ELR (cell line): ENCODE data around the gene PCGF5.
"Not testable (repeated sequence)": the region's sequence is repeated elsewhere in the genome, so short reads cannot be mapped to it uniquely, and the experiment has no call there.

Experiments used
- DNase-seq: peaks from one replicate; pipeline ENCODE4 v3.0.0-alpha.2; 2015; ENCODE audit warnings: low read depth

PCGF5 gene

DNA sequence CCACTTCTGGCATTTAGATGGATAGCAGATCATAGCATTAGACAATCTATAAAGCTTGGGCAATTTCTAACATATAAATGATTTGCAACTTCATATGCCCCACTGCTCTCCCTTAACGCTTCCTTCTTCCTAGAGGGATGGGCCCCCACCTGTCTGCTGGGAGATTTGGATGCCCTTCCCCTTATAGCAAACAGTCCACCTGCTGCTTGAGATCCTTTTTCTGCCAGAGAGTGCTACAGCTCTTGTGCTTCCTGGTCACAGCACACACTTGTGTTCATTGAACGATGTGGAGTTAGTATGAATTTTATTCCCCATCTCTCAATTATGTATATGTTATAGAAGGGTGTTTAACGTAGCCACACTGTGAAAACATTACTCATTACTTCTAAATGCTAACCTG, 10.4 kb upstream of the PCGF5 start:
- DNase-seq, result no peak

DNA sequence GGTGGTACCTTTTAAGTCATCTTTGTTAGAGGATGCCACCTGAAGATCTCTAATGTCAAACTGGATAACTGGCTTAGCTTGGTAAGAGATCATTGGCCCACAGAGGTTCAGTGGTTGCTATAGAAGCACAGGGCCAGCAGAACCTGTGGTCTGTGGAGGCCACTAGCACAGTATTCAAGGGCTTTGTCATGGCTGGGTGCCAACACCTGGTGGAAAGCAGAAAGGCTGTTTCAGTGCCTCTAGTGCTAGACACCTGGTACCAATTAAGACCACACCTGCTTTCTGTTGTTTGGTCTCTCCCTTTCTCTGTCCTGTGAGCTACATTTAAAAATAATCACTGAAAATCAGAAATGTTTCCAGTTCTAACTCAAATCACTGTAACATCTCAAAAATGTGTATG, 10.0 kb upstream of the PCGF5 start:
- no peak for DNase-seq

DNA sequence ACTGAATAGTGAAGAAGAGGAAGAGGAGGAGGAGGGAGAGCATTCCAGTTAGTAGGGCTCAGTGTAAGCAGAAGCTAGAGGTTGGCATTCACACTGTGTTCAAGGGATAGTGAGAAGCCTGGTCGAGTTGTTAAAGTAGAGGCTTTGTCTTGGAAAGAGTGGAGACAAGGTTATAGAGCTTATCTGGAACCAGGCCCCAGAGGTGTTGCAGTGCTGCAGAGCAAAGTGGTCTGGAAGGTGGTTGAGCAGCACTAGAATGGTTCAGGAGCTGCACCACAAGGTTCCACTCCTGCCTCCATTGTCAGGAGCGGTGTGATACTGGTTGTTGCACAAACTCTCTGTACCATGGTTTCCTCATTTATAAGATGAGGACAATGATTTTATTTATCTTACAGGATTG, 8.8 kb upstream of the PCGF5 start:
- no peak for DNase-seq

DNA sequence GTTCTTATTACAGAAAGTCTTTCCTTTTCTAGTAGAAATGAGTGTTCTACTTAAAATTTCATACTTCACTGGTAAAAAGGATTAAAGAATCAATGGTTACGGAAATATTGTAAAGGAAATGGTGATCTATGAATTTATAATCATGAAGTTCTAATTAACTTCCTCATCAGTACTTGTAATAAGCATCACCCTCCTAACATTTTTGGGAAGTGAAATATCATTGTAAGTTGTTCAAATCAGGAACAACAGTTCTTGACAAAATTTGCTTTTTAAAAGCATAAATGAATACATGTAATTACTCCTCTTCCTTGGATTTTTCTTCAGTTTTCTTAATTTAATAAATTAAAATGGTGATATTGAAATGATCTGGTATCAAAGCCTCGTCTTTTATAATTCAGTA, 5.6 kb upstream of the PCGF5 start:
- DNase-seq, result no peak

DNA sequence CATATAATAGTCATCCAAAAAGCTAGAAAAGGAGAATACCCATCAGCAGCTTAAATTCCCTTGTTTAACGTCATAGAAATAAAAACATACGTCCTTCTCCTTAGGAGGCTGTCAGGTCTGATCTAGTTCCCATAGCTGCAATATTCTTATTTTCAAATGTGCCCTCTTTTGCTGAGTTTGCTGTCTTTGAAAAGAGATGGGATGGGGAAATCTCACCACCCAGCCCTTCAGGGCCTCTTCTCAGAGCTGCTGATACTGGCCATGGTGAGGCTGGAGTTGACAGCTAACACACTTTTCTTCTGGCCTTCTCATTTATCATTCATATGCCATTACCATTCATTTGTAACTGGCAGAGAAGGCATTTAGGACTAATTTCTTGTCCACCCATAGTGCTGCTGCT, 5.1 kb upstream of the PCGF5 start:
- no peak for DNase-seq

DNA sequence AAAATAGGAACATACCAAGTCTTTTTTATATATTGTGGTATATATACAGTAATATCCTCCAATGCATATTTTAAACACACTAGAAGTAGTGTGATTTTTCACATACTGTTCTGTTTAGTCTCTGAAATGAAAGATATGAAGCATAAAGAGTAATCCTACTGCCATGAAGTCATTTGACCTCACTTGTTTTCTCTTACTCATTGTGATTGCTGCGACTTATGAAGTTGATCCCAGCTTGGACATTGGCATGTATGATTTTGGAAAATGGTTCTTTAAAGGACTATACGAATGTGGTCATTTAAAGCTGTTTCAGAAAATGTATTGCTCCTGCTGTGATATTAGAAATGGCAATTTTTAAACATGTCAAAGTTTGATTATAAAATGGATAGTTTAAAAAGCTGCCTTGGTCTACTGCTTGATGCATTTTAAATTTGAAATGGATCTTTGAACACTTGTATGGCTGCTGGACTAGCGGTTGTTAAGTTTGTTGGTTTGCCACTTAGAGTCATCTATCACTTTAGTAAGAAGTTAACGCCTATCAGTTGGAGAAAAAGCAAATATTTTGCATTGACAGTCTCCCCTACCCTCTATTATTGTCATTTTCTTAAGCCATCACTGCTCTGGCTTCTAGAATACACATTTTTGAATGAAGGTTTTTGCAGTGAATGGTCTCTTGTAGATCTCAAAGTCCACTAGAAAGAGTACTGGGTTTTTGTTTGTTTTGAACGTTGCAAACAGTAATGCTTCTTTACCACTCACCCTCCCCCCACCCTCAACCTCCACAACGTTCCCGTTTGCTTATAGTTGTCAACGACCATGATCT, 881 bp upstream of the PCGF5 start:
- peak; percentile 15 for DNase-seq

DNA sequence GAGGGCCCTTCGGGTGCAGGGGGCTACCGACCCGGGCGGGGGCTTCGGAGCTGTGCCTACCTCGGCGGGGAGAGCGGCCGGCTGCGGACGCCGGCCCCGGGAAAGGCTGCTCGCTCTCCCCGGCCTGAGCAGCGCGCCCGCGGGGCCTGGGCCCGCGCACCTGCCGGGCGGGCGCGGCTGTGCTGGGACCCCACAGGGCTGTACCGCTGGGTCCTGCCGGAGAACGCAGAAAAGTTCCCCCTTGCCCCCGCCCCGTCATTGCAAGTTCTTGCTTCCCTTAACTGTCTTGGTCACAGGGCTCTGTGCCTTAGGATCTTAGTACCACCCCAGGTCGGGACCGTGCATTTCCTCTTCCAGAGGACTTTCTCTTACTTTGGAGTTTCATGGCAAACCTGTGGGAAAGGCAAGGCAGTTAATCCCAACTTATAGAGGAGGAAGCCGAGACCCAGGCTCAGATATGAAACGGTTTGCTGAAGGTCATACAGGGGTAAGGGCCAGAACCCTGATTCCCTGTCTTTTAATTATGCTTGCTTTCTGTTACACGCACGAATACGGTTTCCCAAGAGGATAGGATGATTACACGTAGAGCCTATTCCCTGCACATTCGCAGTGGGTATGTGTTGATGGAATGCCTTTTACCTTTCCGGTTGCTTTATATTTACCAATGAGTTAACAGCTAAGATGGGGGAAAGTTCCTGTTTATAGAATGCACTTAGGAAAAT, 652 bp downstream of the PCGF5 start:
- DNase-seq, result peak; percentile 45

DNA sequence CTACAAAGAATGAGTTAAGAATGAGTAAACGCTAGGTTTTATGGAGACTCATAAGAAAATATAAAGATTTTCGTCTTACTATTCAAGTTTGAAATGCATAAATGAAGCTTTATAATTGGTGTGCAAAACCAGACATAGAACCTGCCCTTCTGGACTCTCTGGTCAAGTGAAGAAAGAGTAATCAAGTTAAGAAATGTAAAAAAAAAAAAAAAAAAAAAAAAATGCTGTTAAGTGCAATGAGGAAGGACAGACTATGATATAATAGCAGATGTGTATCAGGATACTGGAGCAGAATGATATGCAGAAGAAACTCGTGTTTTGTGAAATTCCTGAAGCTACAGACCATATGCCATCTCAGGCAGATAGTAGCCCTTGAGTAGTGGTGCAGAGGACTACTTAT, 5.6 kb downstream of the PCGF5 start:
- DNase-seq, result no peak

DNA sequence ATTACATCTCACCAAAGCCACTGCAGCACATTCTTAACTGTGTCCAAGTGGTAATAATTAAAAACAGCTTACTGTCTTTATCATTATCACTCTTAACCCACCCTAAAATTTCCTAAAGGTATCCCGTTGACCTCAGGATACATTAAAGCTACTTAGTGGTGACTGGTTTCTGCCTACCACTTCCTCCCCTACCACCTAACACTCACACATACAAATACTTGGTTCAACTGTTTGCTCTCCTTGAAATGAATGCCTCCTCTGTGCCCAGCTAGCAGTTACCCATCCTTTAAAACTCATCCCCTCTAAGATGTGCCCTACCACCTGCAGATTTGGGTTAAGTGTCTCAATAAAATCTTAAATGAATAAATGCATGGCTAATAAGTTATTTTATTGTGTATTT, 7.1 kb downstream of the PCGF5 start:
- DNase-seq, result no peak

DNA sequence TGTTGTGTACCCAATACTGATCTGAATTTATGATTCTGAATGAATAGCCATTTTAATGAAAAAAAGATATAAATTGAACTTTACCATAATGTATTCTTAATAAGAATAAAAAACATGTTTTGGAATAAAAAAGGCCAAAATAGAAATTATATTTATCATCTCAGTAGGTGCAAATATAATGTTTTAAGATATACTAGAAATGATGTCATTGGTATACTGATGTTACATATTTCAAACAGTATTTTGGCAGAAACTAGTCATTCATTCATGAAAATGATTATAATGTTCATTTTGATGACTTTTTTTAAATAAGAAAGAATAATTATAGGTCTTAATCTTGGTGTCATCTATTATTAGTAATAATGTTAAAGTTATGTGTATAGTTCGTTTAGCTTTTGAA, 9.2 kb downstream of the PCGF5 start:
- DNase-seq, result no peak

DNA sequence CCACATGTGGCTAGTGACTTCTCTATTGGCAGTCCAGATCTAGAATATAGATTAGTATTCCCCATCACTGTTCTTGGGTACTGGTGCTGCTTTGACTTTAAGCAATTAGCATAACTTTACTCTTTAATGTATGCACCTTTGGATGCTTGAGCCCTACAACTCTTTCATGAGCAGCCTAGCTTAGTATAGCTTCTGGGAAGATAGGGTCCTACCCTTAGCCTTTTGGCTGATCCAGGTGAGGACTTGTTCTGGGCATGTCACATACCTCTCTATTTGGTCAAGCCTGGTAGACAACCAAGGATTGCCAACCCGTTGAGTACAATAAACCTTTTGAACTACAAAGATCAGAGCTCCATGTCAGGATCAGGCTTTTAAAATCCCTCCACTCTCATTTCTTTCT, 17.7 kb downstream of the PCGF5 start:
- DNase-seq, result no peak

DNA sequence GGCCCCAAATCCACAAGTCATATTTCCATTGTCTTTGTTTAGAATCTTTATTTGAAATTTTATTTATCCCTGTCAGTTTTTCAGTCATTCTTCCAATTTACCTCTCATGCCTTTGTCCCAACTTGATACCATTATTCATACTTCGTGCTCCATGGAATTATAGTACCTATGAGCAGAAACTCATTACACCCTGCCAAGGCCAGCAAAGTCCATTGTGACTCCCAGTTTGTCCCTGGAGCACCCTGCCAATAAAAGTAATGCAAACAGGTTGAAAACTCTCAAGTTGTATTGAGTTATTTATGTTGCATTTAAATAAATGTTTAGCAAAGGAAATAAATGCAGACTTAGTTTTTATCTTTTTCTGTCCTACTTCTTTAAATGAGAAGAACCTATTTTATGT, 19.3 kb downstream of the PCGF5 start:
- no peak for DNase-seq

DNA sequence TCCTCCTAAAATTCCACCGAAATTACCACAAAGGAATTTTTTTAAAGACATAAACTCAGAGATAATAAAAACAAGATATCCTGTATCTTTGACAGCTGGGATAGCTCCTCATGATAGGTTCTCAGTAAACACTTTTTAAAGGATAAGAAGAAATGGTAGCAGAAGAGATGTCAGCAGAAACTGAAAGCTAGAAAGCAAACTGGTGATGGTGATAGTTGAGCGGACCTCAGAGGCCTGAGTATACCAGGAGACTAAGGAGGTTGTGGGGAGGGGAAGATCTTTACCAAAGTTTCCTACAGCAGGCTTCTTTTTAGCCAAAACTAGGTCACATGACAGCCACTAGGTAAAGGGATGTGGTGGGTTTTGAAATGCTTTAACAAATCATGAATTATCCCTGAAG, 22.5 kb downstream of the PCGF5 start:
- DNase-seq, result no peak

DNA sequence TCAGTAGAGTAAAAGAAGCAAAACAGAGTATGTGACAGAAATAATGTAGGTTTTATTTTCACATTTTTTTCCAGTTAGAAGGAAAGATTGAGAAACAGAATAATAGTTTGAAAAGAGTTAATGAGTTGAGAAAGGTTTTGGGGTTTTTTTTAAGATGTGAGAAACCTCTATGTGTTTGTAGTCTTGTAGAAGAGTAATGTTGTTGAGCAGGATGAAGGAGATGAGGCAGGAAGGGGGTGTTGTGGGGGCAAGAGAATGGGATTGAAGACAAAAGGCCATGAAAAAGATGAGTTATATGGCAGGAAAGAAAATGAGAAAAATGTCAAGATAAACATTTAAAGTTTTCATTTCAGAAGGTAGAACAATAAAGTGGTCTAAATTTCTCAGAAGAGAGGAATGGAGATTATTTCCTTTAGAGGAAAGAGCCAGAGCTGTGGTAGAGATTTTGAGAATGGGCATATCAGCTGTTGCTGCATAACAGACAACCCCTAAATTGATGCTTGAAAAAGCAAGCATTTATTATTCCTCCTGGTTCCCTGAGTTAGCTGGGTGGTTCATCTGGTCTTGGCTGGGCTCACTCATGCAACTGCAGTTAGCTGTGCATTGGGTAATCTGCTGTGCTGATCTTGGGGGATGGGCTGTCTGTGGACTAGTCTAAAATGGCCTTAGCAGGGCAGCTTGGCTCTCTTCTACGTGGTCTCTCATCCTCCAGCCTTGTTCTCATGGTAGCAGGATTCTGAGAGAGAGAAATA, 27.1 kb downstream of the PCGF5 start:
- DNase-seq, result no peak

DNA sequence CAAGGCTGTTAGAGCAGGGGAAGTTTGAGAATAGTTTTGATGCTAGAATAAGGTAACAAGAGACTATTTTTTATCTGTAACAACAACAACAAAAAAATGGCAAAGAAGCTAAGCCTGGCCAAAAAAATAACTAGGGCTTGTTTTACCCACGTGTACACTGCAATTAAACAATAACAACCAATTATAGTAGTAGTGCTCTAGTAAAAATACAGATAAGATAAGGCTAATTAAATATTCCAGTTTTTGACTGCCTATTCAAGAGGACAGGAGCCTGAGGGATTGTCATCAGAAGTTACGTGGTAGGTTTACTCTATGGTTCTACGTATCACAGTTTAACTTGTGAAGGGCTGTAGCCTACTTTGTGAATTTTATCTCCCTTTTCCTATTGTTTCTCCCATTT, 29.2 kb downstream of the PCGF5 start:
- no peak for DNase-seq

DNA sequence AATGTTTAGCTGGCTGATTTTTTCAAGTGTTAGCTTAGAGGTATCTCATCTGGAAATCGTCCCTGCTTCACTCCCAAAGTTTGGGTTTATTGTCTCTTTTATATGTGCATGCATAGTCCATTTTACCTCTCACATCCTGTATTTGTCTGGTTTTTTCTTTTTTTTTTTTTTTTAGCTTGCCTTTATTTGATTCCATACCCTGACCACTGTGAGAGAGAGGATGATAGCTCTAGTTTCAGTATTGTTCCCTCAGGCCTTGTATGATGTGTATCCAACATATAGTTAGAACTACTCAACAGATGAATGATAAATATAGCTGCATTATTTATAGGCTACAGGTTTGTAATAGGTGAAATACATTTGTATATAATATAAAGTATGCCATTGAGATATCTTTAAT, 29.9 kb downstream of the PCGF5 start:
- no peak for DNase-seq

DNA sequence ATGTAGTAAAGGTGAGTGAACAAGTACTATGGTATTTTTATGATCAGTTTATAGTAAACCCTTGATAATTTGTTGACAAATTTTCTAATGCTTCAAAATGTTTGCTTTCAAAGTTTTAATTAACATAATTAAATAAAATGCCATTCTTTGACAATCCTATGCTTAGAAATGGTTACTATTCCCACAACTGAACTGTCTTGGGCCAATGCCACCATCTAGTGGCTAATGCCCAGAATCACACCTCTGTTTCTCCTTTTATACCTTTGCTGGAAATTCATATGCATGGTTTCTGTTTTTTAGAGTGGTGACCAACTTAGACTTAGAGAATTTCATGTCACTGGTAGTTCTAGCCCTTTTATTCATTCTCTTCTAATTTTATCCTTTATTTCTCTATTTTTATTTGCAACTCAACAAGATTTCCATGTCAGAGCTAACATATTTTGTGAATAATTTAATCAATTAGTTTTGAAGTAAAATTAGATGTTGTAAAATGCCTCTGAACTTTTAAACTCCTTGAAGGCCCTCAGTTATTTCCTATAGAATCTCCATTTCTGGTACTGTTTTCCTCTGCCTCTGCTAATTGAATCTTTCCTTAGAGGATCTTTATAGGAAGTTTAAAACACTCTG, 31.1 kb downstream of the PCGF5 start:
- DNase-seq, result peak; percentile 71

DNA sequence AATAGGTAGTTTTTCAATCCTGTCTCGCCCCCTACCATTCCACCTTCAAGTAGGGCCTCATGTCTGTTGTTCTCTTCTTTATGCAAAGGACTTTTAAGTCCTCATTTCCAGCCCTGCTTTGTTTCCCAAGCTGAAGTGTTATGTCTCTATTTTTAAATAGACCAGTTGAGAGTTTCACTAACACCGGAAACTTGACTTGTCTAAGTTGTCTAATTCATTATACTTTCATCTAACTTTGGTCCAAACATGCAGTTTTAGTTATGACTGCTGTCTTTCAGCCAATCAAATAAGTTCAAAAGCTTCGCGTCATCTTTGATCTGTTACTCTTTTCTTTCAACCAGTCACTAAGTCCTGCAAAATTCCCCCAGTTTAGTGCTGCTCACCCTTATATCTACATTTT, 32.8 kb downstream of the PCGF5 start:
- DNase-seq, result no peak

DNA sequence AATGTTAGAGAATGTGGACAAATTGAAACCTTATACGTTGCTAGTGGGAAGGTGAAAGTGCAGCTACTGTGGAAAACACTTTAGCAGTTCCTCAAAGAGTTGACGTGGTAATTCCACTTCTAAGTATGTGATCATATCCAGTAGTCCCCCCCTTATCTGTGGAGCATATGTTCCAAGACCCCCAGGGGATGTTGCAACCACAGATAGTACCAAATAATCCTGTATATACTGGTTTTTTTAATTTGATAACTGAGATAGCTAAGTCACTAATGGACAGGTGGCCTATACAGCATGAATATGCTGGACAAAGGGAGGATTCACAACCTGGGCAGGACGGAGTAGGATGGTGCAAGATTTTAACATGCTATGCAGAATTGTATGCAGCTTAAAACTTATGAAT, 36.8 kb downstream of the PCGF5 start:
- no peak for DNase-seq

DNA sequence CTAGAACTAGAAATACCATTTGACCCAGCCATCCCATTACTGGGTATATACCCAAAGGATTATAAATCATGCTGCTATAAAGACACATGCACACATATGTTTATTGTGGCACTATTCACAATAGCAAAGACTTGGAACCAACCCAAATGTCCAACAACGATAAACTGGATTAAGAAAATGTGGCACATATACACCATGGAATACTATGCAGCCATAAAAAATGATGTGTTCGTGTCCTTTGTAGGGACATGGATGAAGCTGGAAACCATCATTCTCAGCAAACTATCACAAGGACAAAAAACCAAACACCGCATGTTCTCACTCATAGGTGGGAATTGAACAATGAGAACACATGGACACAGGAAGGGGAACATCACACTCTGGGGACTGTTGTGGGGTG, 40.0 kb downstream of the PCGF5 start:
- DNase-seq, result not testable (repeated sequence)

DNA sequence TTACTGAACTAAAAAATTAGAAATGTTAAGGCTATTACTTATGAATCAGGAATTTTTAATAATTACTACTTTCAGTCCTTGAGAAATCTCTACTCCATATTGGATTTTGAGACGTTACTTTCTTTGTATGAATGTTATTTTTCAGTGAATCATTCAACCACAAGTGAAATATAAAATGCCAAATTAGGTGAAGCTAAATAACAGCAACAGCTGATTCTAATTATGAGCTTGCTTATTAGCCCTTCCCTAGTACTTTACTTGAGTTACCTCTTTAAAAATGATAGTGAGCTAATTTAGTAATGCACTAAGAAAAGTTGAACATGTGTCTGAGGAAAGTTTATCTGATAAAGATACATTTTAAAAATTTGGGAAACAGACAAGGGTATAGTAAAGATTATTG, 51.4 kb downstream of the PCGF5 start:
- no peak for DNase-seq

DNA sequence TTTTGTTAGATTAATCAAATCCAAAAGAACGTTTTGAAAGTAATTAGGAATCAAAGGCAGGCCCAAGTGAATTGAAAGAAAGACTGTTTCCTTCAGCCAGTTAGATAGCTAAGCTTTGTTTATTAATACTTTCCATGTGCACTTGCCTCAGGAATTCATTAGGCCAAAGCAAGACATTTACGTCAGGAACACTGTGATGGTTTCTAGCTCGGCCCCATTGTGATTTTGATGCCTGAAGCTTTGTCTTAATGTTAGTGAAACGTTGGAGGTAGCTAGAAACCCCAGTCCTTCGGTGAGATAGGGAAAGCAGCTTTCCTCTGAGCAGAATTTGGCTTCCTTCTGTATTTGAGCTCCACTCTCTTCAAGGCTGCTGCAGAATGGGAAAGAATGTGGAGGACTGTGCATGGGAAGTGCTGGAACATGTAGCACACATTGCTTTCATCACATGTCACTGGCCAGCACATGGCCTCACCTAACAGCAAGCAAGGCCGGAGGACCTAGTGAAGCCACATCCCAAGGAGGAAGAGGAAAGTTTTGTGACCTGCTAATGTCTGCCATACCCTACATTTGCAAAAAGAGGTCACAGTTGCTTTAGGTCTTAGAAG, 64.1 kb downstream of the PCGF5 start:
- DNase-seq, result no peak
